22Rv1 (cell line): ENCODE results near the gene SRSF1.

Experiments
- CTCF ChIP-seq: fragments of 450-650 bp; IDR thresholded peaks from 2 replicates; pipeline ENCODE4 v1.5.1; 2017; ENCODE audit warnings: mild to moderate bottlenecking
- ZFX ChIP-seq: fragments of 450-650 bp; IDR thresholded peaks from 2 replicates; pipeline ENCODE4 v1.6.1; 2017; ENCODE audit warnings: antibody characterized with exemption, borderline replicate concordance

DNA sequence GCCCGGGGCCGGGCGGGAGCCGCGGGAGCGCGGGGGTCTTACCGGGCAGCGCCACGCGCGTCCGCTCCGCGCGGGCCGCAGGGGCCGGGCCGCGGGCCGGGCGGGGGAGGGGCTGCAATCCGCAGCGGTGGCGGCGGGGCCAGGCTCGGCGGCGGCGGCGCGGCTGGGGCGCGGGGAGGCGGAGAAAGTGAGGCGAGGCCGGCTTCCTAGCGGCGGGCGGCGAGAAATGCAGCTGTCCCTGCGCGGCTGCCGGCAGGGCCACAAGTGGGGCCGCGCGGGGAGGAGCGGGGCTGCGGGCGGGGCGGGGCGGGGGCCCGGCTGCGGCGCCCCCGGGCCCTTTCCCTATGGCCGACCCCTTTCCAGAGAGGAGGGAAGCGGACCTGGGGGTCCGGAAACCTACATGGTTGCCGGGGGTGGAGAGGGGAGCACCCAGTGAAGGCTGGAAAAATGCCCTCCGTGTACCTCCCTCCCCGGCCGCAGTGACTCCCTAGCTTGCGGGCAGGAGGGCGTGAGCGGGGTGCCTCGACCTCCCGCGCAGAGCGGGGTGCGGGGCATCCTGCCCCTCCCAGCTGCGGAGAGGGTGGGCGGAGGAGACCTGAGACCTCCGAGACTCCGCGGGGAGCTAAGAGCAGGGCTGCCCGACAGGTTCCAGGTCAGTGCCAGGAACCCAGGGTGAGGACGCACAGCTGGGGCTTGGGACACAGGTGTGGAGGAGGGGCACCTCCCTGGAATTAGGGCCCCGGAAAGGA lies 51.7 kb downstream of the SRSF1 start, which contains the start of gene CUEDC1:
- TF ChIP-seq CTCF (peak; percentile 60), ZFX (no peak)
